HG03066 (cell line): Measurements from ENCODE around the gene STARD10.
"Not testable (repeated sequence)": the region's sequence is repeated elsewhere in the genome, so short reads cannot be mapped to it uniquely, and the experiment has no call there.

Experiments used
- ATAC-seq: cut with Tn5 transposase; IDR thresholded peaks from one replicate; pipeline ENCODE4 v1.9.1; 2021; ENCODE audit warnings: low read depth; ENCODE audit not compliant: unreplicated experiment

The STARD10 gene

DNA sequence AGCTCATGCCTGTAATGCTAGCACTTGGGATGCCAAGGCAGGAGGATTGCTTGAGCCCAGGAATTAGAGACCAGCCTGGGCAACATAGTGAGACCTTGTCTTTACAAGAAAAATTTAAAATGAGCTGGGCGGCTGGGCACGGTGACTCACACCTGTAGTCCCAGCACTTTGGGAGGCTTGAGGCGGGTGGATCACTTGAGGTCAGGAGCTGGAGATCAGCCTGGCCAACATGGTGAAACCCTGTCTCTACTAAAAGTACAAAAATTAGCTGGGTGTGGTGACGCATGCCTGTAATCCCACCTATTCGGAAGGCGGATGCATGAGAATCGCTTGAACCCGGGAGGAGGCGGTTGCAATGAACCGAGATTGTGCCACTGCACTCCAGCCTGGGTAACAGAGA is 17.8 kb upstream of the STARD10 start:
- not testable (repeated sequence) for ATAC-seq

DNA sequence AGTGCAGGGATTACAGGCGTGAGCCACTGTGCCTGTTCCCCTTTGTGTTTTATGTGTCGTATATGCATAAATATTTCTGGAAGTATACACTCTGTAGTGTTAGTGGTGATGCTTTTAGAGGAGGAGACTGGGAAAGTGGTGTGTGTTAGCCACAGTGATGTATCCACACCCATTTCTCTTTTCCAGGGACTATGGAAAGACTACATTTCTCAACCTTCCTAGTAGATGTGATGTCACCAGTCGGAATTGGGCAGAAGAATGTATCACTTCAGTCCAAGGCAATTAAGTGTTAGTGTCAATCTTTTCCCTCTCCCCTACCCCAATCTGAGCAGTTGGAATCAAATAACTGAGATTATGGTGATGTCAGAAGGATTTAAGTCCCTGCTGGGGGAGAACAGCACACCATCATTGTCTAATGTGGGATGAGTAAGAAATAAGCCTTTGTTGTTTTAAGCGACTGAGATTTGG is 14.5 kb upstream of the STARD10 start:
- ATAC-seq: no peak

DNA sequence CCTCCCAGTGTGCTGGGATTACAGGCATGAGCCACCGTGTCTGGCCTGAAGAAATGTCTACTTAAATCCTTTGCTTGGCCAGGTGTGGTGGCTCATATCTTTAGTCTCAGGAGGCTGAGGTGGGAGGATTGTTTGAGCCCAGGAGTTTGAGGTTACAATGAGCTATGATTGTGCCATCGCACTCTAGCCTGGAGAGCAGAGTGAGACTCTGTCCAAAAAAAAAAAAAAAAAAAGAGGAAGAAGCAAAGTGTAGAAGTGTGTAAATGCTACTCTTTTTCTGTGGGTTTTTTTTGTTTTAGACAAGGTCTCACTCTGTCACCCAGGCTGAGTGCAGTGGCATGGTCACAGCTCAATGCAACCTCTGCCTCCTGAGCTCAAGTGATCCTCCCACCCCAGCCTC is 13.9 kb upstream of the STARD10 start:
- no peak for ATAC-seq

DNA sequence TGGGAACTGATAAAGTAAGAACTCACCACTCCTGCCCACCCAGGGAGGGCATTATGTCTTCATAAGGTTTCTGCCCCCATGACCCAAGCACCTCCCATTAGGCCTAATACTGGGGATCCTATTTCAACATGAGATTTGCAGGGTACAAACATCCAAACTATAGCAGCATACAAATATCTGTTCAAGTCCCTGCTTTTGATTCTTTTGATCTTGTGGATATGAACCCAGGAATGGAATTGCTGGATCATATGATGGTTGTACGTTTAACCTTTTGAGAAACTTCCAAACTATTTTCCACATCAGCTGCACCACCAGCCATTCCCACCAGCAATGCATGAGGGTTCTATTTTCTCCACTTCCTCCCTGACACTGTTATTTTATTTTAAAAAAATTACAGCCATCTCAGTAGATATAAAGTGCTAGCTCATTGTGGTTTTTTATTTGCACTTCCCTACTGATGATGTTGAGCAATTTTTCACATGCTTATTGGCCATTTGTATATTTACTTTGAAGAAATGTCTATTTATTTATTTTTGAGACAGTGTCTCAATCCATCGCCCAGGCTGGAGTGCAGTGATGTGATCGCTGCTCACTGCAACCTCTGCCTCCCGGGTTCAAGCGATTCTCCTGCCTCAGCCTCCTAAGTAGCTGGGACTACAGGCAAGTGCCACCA is 13.3 kb upstream of the STARD10 start:
- no peak for ATAC-seq

DNA sequence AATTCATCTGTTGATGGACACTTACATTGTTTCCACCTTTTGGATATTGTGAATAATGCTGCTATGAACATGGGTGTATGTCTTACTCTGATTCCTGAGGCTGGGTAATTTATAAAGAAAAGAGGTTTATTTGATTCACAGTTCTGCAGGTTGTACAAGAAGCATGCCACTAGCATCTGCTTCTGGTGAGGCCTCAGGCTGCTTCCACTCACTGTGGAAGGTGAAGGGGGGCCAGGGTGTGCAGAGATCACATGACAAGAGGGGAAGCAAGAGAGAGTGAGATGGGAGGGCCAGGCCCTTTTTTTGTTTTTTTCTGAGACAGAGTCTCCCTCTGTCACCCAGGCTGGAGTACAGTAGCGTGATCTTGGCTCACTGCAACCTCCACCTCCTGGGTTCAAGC is 12.5 kb upstream of the STARD10 start:
- not testable (repeated sequence) for ATAC-seq

DNA sequence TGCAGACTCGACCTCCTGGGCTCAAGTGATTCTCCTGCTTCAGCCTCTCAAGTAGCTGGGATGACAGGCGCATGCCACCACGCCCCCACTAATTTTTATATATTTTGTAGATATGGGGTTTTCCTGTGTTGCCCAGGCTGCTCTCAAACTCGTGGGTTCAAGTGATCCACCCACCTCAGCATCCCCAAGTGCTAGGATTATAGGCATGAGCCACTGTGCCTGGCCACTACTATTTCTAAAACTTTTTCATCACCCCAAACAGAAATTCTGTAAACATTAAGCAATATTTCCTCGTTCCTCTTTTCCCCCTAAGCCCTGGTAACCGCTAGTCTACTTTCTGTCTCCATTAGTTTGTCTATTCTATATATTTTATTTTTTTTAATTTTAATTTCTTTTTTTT is 11.4 kb upstream of the STARD10 start:
- ATAC-seq: no peak

DNA sequence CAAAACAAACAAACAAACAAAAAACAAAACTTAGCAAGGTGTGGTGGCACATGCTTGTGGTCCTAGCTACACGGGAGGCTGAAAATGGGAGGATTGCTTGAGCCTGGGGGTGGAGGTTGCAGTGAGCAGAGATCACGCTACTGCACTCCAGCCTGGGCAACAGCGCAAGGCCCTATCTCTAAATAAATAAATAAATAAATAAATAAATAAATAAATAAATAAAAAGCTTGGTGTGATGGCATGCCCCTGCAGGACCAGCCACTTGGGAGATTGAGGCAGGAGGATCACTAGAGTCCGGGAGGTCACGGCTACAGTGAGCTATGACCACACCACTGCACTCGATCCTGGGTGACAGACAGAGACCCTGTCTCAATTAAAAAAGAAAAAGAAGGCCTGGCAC is 9.0 kb upstream of the STARD10 start:
- ATAC-seq: no peak

DNA sequence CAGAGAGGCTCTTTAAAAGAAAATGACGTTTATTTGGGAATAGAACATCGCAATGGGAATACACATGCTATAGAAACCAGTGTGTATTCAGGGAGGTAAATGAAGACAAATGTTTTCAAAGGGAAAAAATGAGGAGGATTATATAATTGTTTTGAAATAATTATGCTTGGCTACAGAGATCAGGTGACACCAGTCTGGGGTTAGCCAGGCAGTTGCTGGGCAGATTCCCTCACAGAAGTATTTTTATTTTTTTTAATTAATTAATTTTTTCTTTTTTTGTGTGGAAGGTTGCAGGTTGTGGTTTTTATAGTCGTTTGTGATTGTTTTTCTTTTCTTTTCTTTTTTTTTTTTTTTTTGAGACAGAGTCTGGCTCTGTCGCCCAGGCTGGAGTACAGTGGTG is 5.6 kb upstream of the STARD10 start:
- ATAC-seq: no peak

DNA sequence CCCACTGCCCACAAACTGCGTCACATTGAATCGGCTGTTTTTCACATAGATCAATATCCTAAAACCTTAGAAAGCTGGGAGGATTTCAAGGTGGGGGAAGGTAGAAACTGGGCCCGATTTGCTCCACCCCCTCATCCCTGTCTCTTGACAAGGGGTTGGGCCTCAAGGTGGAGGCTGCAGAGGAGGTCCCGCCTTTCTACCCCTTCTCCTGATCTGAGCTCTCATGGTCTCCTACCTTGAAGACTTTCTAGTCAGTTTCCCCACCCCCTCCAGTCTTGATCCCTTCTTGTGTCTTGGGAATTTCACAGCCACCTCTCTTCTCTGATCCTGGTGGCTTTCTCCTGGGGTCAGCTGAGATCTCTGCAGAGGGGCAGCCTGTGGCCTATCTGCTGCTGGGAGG is 4.5 kb upstream of the STARD10 start:
- no peak for ATAC-seq

DNA sequence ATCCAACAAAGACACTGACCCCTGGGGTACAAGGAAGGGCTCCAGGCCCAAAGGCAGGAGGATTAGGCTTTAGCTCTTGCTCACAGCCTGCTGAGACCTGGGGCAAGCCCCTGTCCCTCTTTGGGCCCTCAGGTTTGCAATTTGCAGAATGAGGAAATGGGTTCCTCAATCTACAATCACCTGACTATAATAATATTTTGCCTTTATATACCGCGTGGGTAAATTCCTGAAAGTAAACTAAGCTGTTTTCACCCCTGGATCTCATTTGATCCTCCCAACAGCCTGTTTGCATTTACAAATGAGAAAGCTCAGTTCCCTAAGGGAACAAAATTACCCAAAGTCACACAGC is 797 bp downstream of the STARD10 start:
- no peak for ATAC-seq

DNA sequence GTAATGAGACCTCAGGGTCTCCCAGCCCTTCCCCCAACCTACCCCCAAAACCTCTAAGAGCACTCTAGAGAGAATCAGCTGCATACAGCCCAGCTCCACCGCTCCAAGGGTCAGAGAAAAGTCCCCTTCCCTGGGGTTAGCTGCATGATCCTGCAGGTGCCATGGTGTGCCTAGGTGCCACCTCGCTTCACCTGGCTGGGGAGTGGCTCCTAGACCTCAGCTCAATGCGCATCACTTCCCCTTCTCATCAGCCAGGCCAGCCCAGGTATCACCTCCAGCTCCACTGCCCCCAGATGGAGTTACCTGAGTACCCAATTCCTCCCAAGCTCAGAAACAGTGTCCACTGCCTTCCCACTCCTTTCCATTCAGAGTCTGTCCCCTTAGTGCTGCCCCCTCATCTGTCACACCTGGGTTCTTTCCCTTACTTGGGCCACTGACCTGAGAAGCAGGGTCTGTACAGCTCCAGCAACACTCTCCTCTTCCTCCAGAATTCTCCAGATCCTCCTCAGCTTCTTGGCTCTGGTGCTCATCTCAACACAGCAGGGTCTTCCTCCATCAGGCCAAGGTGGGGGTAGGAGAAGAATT is 1.3 kb downstream of the STARD10 start:
- no peak for ATAC-seq

DNA sequence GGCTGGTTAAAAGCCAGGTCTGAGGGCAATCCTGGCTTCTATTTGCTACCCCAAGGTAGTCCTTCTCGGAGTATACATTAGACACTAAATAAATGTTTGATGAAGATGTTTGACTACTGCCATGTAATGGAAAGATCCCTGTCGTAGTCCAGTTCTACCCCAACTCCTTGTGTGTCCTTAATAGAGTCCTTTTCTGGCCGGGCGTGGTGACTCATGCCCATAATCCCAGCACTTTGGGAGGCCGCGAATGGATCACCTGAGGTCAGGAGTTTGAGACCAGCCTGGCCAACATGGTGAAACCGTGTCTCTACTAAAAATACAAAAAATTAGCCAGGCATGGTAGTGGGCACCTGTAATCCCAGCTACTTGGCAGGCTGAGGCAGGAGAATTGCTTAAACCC is 2.6 kb downstream of the STARD10 start:
- ATAC-seq: not testable (repeated sequence)

DNA sequence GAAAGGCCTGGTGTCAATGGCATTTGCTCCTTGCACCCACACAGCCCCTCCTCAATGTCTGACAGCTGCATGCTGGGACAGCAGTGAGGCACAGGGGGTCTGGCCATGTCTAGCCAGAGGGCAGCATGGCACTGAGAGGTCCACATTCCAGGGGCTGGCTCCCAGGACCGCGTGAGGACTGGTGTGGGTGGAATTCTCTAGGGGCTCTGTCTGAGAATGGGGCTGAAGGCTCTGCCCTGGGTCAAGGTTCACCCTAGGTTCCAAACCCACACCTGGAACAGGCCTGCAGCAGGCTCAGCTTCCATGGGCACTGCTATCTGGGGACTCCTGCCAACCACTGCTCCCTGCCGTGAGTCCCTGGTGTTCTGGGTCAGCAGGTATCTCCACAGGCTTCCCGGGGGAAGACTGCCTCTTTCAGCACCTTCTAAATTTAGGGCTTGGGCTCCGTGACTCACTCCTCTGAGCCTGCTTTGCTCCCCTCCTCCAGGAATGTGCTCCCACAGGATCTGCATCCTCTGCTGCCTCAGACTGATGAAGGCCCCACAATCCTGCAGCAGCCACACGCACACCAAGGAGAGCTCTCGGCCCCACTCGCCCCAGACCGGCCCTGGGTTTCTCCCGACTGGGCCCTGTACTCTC is 4.2 kb downstream of the STARD10 start:
- no peak for ATAC-seq

DNA sequence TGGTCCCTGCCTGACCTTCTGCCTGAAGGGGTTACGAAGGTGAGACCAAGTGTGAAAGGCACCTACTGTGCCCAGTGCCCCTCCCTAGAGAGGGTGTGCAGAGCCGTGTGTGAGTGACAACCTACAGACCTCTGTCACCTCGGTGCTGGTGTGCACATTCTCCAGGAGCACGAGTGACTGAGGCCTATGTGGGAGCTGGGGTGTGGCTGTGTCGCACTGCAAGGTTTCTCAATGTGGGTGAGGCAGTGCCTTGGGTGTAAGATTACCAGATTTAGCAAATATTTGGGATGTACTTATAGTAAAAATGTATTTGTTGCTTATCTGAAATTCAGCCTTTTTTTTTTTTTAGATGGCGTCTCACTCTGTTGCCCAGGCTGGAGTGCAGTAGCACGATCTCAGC is 5.6 kb downstream of the STARD10 start:
- no peak for ATAC-seq

DNA sequence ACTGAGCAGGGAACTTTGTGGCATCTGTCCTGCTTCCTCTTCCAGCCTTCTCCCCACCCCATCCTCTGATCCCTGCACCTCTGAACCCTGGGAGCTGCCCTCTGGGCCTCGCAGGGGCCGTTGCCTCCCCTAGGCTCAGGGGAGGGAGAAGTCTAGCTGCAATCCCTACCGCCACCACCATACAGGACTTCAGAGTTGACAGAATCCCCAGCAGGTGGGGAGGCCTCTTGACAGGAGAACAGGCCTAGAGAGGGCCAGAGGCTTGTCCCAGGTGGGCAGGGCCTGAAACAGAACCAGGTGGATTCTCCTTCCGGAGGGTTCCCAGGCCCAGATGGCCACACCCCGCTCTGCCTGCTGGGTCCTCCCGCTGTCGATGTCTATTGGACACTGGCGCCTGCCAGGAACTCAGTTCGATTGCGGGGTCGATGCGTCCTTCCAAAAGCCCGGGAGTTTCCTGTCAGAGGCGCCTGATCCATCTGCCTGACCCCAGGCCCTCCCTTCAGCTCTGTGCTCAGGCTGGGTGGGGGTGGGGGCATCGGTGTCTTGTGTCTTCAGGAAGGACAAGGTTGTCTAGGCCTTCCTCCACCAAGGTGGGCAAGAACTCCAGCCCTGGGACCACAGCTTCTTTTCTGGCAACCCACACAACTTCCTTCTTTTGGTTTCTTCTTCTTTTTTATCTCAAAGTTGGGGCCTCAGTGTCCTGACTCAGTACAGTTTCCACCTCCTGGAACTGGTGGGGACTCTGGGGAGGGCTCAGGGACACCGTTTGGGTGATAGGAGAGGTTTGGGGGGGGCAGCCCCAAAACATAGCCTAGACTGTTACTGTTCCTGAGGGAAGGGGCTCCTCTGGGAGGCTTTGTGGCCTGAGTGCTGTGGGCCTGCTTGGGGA is 6.4 kb downstream of the STARD10 start:
- peak; percentile 73 for ATAC-seq

DNA sequence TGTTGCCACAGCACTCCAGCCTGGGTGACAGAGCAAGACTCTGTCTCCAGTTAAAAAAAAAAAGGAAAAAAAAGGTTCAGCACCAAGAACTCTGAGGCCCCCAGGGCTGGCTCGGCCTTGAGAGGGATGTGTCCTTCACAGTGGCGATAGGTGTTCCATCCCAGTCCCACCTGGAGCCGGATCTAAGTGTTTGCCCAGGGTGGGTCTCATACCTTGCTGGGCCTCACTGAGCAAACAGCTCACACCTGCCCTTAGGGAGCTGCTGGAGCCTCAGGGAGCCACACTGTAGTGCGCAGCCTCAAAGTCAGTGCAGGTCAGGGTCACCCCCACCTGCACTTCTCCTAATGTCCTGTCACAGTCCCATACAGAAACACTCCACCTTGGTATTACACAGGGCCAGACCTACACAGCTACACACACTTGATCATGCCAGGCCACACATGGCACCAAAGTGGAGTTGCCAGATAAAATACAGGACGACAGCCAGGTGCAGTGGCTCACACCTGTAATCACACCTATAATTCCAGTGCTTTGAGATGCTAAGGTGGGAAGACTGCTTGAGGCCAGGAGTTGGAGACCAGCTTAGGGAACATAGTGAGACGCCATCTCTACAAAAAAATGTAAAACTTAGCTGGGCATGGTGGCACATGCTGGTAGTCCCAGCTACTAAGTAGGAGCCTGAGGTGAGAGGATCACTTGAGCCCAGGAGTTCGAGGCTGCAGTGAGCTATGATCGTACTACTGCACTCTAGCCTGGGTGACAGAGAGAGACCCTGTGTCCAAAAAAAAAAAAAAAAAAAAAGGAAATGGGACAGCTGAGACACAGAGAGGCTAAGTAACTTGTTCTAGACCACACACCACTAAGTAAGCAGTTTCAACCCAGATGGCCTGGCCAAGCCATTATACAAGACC is 7.3 kb downstream of the STARD10 start:
- no peak for ATAC-seq

DNA sequence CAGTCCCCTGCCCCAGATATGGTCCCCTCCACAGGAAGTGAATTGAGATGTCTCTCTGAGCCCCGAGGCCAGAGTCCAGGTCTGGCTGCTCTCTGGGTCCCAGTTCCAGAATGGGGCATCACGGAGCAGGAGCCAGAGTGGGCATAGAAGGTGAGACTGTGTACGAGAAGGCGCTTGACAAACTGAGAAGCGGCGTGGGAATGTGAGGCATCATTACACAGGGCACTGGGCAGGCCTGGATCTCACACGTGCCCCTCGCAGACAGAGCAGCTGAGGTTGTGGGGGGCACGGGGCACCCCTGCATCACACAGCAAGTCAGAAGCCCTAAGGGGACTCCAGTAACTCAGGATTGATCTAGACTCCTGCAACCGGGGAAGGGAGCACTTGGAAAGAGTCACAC is 9.2 kb downstream of the STARD10 start:
- no peak for ATAC-seq

DNA sequence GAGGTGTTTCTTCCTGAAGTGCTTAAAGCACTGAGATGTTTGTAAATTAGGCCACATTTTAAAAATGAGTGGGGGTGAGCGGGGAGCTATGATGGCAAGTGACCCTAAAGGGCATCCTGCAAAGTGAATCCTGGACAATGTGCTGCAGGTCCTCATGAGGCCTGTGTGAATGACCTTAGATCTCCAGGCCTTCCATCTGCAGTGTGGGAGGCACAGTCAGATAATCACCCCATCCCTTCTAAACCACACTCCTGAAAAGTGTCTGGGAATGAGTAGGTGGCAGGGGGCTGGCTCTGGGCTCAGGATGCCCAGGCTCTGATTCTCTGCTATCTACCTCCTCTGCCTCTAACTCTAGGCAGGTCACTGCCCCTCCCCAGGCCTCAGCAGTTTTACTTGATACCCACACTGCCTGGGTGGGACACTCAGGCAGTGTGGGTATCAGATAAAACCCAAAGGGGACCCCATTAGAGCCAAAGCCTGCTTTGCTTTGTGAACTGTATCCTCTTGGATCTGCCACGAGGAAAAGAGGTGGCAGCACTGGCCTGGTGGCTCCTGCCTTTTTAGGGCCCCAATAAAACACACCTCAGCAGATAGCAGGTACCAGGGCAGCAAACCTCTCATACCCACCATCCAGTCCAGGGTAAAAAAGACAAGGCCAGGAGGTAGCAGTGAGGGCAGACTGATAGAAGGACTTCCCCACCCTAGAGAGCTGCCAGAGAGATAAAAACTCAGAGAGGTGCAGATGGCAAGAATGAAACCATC is 10.5 kb downstream of the STARD10 start:
- ATAC-seq: no peak

DNA sequence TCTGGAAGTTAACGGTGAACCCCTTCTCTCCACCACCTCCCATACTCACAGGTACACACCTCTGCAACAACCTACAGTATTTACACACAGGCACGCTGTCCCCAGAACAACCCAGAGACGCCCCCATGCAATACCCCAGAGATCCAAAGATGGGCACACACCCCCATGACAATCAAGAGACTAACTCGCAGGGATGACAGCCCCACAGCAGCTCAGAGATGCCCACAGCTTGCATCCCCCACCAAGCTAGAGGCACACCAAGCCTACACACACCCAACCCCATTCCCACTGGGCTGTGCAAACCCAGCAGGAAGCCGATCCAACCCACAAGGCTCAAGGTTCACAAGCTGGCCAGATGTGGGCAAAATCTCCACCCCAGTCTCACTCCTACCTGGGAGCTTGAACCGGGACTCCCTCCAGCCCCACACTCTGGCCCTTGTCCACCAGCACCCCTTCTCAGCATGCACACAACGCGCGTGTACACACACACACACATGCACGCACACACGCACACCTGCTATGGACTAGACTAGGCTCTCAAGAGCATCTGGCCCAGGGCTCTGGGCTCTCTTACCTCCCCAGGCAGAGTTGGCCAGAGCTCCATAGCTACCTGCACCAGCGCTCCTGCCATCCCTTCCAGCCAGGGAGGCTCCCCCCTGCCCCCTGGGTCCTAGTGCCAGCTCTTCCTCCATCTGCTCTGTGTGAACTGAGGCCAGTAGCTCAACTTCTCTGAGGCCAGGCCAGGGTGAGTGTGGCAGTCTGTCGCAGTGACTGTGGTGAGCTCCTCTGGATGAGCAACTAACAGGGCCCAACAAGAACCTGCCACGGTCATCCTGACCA is 11.5 kb downstream of the STARD10 start:
- no peak for ATAC-seq
